ENCODE data around the gene CCNY.

DNA sequence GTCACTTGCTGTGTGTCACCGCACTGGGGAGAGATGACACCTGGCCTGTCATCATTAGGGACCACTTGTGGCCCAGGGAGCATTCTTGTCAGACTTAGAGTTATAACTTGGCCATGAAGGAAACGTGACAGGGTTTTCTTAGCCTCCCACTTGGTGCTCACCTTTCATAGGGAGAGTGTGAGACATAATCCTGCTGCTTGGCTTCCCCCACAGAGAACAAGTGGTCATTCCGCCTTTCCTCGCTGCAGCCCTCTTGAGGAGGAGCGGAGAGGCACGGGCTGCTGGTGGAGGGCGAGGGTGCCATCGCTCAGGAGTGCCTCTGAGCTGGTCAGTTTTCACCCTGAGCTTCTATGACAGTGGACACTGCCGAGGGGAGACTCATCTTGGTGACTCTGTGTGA, 143.8 kb downstream of the CCNY start:
- TF ChIP-seq, protein P1, sequence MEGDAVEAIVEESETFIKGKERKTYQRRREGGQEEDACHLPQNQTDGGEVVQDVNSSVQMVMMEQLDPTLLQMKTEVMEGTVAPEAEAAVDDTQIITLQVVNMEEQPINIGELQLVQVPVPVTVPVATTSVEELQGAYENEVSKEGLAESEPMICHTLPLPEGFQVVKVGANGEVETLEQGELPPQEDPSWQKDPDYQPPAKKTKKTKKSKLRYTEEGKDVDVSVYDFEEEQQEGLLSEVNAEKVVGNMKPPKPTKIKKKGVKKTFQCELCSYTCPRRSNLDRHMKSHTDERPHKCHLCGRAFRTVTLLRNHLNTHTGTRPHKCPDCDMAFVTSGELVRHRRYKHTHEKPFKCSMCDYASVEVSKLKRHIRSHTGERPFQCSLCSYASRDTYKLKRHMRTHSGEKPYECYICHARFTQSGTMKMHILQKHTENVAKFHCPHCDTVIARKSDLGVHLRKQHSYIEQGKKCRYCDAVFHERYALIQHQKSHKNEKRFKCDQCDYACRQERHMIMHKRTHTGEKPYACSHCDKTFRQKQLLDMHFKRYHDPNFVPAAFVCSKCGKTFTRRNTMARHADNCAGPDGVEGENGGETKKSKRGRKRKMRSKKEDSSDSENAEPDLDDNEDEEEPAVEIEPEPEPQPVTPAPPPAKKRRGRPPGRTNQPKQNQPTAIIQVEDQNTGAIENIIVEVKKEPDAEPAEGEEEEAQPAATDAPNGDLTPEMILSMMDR (conservative IDR thresholded peaks at IDR 0.05; ENCODE audit: low read length): 0 out of 2 replicates have a peak, but pooled peaks have one; percentile 12
- TF ChIP-seq EZH2phosphoT487 (IDR thresholded peaks at IDR 0.05; ENCODE audit: borderline replicate concordance): no peak

All from Loucy (cell line).